Stimulated activated CD4-positive, alpha-beta T cell treated with anti-CD3 and anti-CD28 coated beads, Interleukin-1b, Interleukin-23, amount 100 ng/mL, for 24 hours (primary cell): ENCODE data around the gene SRSF3.
"Not testable (repeated sequence)": the region's sequence is repeated elsewhere in the genome, so short reads cannot be mapped to it uniquely, and the experiment has no call there.

Source experiments
- DNase-seq, 4 experiments: peaks; one replicate each; pipeline ENCODE4 v3.0.0-alpha.2; 2020; ENCODE audit warnings: low read depth in 4 of 4, low spot score in 1 of 4

Gene SRSF3

GRCh38 chr6:36574679-36575078 is 19.5 kb upstream of the SRSF3 start:
- DNase-seq: no peak

DNA sequence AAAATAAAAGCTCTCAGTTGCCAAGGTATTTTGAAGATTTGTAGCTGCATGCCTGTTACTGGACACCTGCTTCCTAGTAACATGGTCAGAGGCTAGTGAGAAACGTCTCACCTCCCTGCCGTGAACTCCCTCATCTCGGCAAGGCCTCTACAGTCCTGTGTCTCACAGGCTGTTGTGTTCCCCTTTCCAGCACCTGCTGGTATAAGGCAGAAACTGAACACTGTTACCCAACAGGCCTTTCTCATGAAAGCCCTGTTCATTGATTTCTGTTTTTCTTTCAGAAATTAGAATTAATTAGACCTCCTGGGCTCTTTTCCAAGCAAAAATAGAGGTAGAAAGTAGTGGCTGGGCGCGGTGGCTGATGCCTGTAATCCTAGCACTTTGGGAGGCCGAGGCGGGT is 17.6 kb upstream of the SRSF3 start:
- DNase-seq: no peak

- DNase-seq: no peak
Measured at GRCh38 chr6:36577301-36577700, 16.9 kb upstream of the SRSF3 start.

- DNase-seq: no peak
Measured at GRCh38 chr6:36578030-36578429, 16.1 kb upstream of the SRSF3 start.

DNA sequence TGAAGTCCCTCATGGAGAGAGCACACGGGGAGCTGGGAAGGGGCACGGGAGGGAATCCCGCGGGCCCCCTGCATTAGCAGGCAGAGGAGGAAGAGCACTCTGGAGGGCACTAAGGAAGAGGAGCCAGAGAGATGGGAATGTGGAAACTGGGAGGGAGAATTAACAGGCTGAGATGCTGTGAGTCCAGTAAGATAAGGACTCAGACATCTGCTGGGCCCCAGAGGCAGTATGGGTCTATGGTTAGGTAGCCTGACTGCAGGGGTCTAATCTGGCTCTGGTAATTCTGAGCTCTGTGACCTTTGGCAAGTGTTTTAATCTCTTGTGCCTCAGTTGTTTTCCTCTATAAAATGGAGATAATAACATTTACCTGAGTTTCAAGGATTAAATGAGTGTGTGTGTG is 15.7 kb upstream of the SRSF3 start:
- DNase-seq: no peak

DNA sequence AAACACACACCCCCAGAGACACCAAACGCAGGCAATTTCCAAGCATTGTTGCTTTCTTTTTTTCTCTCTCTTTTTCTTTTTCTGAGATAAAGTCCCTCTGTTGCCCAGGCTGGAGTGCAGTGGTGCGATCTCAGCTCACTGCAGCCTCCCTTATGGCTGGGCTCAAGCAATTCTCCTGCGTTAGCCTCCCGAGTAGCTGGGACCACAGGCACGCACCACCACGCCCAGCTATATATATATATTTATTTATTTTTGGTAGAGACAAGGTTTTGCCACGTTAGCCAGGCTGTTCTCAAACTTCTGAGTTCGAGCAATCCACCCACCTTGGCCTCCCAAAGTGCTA is 14.0 kb upstream of the SRSF3 start:
- no peak for DNase-seq

DNA sequence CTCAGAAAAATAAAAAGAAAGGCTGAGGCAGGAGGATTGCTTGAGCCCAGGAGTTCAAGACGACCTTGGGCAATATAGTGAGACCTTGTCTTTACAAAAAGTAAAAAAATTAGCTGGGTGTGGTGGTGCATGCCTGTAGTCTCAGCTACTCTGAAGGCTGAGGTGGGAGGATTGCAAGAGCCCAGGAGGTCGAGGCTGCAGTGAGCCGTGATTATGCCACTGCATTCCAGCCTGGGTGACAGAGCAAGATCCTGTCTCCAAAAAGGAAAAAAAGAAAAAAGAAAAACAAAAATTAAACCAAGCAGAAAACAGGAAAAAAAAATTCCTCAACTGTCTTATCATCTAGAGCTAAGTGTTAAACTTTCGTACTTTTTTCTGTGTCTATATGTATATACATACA is 12.4 kb upstream of the SRSF3 start:
- DNase-seq: no peak

- DNase-seq: no peak
Measured at GRCh38 chr6:36586606-36587005, 7.6 kb upstream of the SRSF3 start.

- DNase-seq: not testable (repeated sequence)
Measured at GRCh38 chr6:36589025-36589400, 5.1 kb upstream of the SRSF3 start.

DNA sequence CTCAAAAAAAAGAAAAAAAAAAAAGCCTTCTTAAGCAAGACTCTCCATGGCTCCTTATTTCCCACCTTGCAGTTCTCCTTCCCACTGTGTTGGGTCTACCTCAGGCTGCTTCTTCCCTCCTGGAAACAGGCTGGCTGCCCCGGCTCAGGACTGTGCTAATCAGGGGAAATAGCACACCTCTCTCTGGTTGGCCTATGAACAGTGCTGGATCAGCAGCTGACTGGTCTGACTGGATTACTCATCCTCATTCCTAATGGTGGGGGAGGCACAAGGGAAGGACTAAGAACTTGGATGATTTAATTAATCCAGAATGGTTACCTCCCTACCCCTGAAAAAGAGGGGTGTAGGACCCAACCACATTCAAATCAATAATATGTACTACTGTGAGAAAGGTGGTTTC is 3.9 kb upstream of the SRSF3 start:
- DNase-seq: no peak

DNA sequence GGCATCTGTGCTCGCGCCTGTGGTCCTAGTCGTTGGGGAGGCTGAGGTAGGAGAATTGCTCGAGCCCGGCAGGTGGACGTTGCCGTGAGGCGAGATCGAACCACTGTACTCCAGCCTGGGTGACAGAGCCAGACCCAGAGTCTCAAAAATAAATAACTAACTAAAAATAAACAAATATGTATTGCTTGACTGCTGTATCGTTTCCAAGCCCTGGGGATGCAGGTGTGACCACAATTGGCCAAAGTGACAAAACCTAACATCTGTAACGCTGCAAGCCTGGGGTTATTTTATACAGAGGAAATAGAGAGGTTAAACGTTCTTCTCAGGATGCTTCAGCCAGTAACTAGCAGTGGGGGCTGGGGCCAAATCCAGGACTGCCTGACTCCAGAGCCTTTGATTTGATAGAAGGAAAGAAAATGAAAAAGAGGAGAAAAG is 1.9 kb upstream of the SRSF3 start:
- no peak for DNase-seq

DNA sequence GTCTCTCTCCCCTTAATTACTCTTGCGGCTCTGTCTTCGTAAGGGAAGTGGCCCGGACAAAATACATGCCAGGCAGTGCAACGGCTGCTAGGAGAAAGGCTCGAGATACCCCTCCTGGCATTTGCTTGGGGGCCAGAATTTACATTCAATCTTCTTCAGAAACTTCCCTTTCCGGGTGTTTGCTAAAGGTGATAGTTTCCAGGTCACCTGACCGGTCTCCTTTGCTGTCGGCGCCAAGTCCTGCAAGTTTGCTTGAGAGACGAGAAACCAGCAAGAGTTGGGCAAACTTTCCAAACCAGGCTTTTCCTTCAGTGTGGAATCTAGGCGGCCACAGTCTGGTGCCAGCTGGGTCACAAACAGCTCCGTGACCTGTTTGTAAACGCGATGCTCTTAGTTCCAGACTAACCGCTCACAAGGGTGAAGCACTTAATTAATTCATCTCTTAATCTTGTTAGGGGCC is 563 bp upstream of the SRSF3 start:
- peak in 2 of 4 experiments; percentile 20 to 25 for DNase-seq

GRCh38 chr6:36594816-36595643 is 868 bp downstream of the SRSF3 start:
- no peak for DNase-seq

GRCh38 chr6:36596356-36596755 is 2.2 kb downstream of the SRSF3 start:
- DNase-seq: no peak

DNA sequence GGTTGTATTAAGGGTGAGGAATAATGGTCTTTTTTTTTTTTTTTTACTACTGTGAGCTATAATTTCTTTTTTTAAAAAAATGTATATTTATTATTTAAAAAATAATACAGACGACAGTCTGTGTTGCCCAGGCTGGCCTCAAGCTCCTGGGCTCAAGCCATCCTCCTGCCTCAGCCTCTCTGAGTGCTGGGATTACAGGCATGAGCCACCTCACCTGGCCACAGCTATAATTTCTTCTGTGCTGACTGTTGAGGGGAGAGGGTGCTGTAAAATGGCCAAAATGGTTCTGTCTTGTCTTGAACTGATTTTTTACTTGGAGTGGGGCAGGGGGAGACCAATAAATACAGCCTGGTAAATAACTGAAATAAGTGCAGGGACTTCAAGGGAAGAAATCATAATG is 3.6 kb downstream of the SRSF3 start:
- DNase-seq: no peak

GRCh38 chr6:36598326-36598725 is 4.2 kb downstream of the SRSF3 start:
- DNase-seq: no peak

- no peak for DNase-seq
Measured at GRCh38 chr6:36598739-36599318, 4.7 kb downstream of the SRSF3 start.

- peak; percentile 32 to 52 (median 35) for DNase-seq
Measured at GRCh38 chr6:36599791-36600209, 5.6 kb downstream of the SRSF3 start.

GRCh38 chr6:36600564-36601146 is 6.5 kb downstream of the SRSF3 start:
- no peak for DNase-seq

GRCh38 chr6:36601818-36602217 is 7.7 kb downstream of the SRSF3 start:
- DNase-seq: not testable (repeated sequence)

GRCh38 chr6:36603222-36604089 is 9.3 kb downstream of the SRSF3 start:
- no peak for DNase-seq
